Chondrocyte (in vitro differentiated cells): ENCODE data around the gene ASPDH. TPM values are rescaled to one million over a fixed set of nuclear protein-coding genes. Genes with fewer than 3 reads are reported as not detected.

Experiments
- DNase-seq: peaks from one replicate; pipeline ENCODE4 v3.0.0; 2021; ENCODE audit warnings: mixed read lengths, low spot score
- H3K27ac Mint-ChIP-seq: one replicate; pipeline ENCODE4 v1.8.0; 2021; ENCODE audit warnings: mild to moderate bottlenecking, moderate library complexity, mixed read lengths; ENCODE audit not compliant: unreplicated experiment
- H3K27me3 Mint-ChIP-seq: 2 replicates; pipeline ENCODE4 v1.8.0; 2021; ENCODE audit warnings: low read depth, mixed read lengths
- H3K36me3 Mint-ChIP-seq: 2 replicates; pipeline ENCODE4 v1.8.0; 2021; ENCODE audit warnings: low read depth, mixed read lengths
- H3K4me1 Mint-ChIP-seq: 2 replicates; pipeline ENCODE4 v1.8.0; 2021; ENCODE audit warnings: low read depth, mild to moderate bottlenecking, mixed read lengths
- H3K4me3 Mint-ChIP-seq: one replicate; pipeline ENCODE4 v1.8.0; 2021; ENCODE audit warnings: mild to moderate bottlenecking, moderate library complexity, mixed read lengths; ENCODE audit not compliant: unreplicated experiment
- H3K9me3 Mint-ChIP-seq: 2 replicates; pipeline ENCODE4 v1.8.0; 2021; ENCODE audit warnings: low read depth, mixed read lengths
- total RNA-seq: library from RNA; stranded (reverse); gene quantifications from 3 replicates; pipeline ENCODE4 v1.2.1, GENCODE V29; 2021
- TF ChIP-seq, protein P1 (sequence below): fragments of 200-600 bp; sonication (generic); IDR thresholded peaks from 2 replicates; pipeline ENCODE4 v1.5.0; 2021; ENCODE audit warnings: antibody characterized with exemption, mild to moderate bottlenecking, moderate library complexity

ASPDH gene
- total RNA-seq, 1 donor from 2014 or later: not detected

DNA sequence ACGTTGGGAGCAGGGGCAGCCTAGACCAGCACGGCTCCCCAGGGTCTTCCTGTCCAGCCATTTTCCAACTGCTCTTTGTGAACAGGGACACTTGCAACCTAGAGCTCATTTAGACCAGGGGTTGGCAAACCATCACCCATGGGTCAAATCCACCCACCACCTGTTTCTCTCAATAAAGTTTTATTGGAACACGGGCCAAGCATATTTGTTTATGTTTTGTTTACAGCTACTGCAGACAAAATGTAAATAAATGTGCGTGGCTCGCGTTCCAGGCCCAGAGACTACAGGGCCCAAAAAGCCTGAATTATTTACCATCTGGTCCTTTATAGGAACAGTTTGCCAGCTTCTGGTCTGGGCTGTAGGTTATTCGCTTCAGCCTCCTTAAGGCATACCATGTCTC, 50.7 kb downstream of the ASPDH start:
- Mint-ChIP-seq H3K36me3 (no peaks in the 10 kb centered on the region), H3K9me3 (no peaks in the 10 kb centered on the region), H3K4me3 (no peak overlapping the region), H3K27ac (no peak overlapping the region), H3K27me3 (peaks cover 3% of the 10 kb centered on the region), H3K4me1 (peaks cover 8% of the 10 kb centered on the region)
- DNase-seq: no peak
- TF ChIP-seq, protein P1, sequence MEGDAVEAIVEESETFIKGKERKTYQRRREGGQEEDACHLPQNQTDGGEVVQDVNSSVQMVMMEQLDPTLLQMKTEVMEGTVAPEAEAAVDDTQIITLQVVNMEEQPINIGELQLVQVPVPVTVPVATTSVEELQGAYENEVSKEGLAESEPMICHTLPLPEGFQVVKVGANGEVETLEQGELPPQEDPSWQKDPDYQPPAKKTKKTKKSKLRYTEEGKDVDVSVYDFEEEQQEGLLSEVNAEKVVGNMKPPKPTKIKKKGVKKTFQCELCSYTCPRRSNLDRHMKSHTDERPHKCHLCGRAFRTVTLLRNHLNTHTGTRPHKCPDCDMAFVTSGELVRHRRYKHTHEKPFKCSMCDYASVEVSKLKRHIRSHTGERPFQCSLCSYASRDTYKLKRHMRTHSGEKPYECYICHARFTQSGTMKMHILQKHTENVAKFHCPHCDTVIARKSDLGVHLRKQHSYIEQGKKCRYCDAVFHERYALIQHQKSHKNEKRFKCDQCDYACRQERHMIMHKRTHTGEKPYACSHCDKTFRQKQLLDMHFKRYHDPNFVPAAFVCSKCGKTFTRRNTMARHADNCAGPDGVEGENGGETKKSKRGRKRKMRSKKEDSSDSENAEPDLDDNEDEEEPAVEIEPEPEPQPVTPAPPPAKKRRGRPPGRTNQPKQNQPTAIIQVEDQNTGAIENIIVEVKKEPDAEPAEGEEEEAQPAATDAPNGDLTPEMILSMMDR: no peak

Other genes starting within 250 kb of the ASPDH start
- 4.9 to 9.3 TPM (median 8.9 TPM) in 3 replicates for gene KCNC3, start 184.5 kb downstream of the ASPDH start, total RNA-seq
- gene NAPSA, start 148.3 kb downstream of the ASPDH start, total RNA-seq: 0.27 to 0.74 TPM (median 0.55 TPM) in 3 replicates
- 47.7 to 48.9 TPM (median 48.3 TPM) in 3 replicates for gene NR1H2, start 137.5 kb downstream of the ASPDH start, total RNA-seq
- gene POLD1, start 129.6 kb downstream of the ASPDH start, total RNA-seq: 15.7 to 37.2 TPM (median 15.8 TPM) in 3 replicates
- gene SPIB, start 95.0 kb downstream of the ASPDH start, total RNA-seq: not detected in 3 replicates
- gene MYBPC2, start 81.0 kb downstream of the ASPDH start, total RNA-seq: not detected in 3 replicates
- gene EMC10, start 37.4 kb downstream of the ASPDH start, total RNA-seq: 132 to 144 TPM (median 144 TPM) in 3 replicates
- gene GARIN5A, start 37.1 kb downstream of the ASPDH start, total RNA-seq: 1.7 to 2.1 TPM (median 1.9 TPM) in 3 replicates
- 42.5 to 44.7 TPM (median 43.1 TPM) in 3 replicates for gene JOSD2, start 2.7 kb downstream of the ASPDH start, total RNA-seq
- gene LRRC4B, start 54.5 kb upstream of the ASPDH start, total RNA-seq: 0.31 to 1.2 TPM (median 0.52 TPM) in 3 replicates
- gene SYT3, start 126.0 kb upstream of the ASPDH start, total RNA-seq: 0.28 to 0.77 TPM (median 0.47 TPM) in 3 replicates
- gene C19orf81, start 135.5 kb upstream of the ASPDH start, total RNA-seq: 1.7 to 4.3 TPM (median 2.5 TPM) in 3 replicates
- gene SHANK1, start 205.9 kb upstream of the ASPDH start, total RNA-seq: 0.27 to 0.65 TPM (median 0.41 TPM) in 3 replicates
- 2.9 to 5.4 TPM (median 5.1 TPM) in 3 replicates for gene CLEC11A, start 209.5 kb upstream of the ASPDH start, total RNA-seq